ENCODE measurements around the gene CTNND2.

CTNND2 gene

GRCh38 chr5:11684607-11685006 is 219.6 kb downstream of the CTNND2 start:
- Histone ChIP-seq H3K36me3 (no peaks in the 10 kb centered on the region), H3K9me3 (ENCODE audit: severe bottlenecking) (no peaks in the 10 kb centered on the region), H3K27me3 (ENCODE audit: insufficient read depth, low read depth, severe bottlenecking) (no peaks in the 10 kb centered on the region), H3K27ac (no peak overlapping the region), H3K4me3 (ENCODE audit: low read depth, low read length) (no peak overlapping the region)
- TF ChIP-seq, protein P1, sequence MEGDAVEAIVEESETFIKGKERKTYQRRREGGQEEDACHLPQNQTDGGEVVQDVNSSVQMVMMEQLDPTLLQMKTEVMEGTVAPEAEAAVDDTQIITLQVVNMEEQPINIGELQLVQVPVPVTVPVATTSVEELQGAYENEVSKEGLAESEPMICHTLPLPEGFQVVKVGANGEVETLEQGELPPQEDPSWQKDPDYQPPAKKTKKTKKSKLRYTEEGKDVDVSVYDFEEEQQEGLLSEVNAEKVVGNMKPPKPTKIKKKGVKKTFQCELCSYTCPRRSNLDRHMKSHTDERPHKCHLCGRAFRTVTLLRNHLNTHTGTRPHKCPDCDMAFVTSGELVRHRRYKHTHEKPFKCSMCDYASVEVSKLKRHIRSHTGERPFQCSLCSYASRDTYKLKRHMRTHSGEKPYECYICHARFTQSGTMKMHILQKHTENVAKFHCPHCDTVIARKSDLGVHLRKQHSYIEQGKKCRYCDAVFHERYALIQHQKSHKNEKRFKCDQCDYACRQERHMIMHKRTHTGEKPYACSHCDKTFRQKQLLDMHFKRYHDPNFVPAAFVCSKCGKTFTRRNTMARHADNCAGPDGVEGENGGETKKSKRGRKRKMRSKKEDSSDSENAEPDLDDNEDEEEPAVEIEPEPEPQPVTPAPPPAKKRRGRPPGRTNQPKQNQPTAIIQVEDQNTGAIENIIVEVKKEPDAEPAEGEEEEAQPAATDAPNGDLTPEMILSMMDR (IDR thresholded peaks at IDR 0.05; ENCODE audit: low read depth, low read length): no peak
- no peak for DNase-seq

- Histone ChIP-seq H3K27me3 (ENCODE audit: insufficient read depth, low read depth, severe bottlenecking) (no peaks in the 10 kb centered on the region), H3K4me3 (ENCODE audit: low read depth, low read length) (no peak overlapping the region), H3K27ac (no peak overlapping the region), H3K36me3 (no peaks in the 10 kb centered on the region), H3K9me3 (ENCODE audit: severe bottlenecking) (no peaks in the 10 kb centered on the region)
- TF ChIP-seq, protein P1 (IDR thresholded peaks at IDR 0.05; ENCODE audit: low read depth, low read length): no peak
- no peak for DNase-seq
These were observed 220.6 kb downstream of the CTNND2 start for GRCh38 chr5:11683666-11684065.

DNA sequence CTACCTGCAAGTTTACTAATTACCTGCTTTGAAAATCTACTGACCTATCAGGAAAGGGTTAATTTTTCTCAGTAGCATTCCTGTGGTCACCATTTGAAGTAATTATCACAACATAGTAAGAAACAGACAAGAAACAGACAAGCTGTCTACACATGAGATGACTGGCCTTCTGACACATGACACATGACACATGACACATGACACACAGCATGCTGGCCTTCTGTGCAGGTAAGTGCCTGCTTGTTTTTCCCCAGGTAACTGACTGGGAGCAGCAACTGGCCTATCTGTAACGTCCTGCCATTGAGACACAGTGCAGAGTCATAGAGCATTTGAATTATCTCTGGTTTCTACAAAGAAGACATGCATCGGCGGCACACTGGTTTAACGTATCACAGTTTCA is 222.4 kb downstream of the CTNND2 start:
- no peak overlapping the region for H3K27ac ChIP-seq
- TF ChIP-seq, protein P1 (IDR thresholded peaks at IDR 0.05; ENCODE audit: low read depth, low read length): no peak
- no peaks in the 10 kb centered on the region for H3K36me3 ChIP-seq
- no peaks in the 10 kb centered on the region for H3K9me3 ChIP-seq (ENCODE audit: severe bottlenecking)
- DNase-seq: no peak
- no peak overlapping the region for H3K4me3 ChIP-seq (ENCODE audit: low read depth, low read length)
- no peaks in the 10 kb centered on the region for H3K27me3 ChIP-seq (ENCODE audit: insufficient read depth, low read depth, severe bottlenecking)

GRCh38 chr5:11679676-11680075 is 224.6 kb downstream of the CTNND2 start:
- no peaks in the 10 kb centered on the region for H3K27me3 ChIP-seq (ENCODE audit: insufficient read depth, low read depth, severe bottlenecking)
- no peak for DNase-seq
- no peaks in the 10 kb centered on the region for H3K36me3 ChIP-seq
- H3K4me3 ChIP-seq (ENCODE audit: low read depth, low read length): no peak overlapping the region
- H3K27ac ChIP-seq: no peak overlapping the region
- H3K9me3 ChIP-seq (ENCODE audit: severe bottlenecking): no peaks in the 10 kb centered on the region
- TF ChIP-seq, protein P1 (IDR thresholded peaks at IDR 0.05; ENCODE audit: low read depth, low read length): no peak

DNA sequence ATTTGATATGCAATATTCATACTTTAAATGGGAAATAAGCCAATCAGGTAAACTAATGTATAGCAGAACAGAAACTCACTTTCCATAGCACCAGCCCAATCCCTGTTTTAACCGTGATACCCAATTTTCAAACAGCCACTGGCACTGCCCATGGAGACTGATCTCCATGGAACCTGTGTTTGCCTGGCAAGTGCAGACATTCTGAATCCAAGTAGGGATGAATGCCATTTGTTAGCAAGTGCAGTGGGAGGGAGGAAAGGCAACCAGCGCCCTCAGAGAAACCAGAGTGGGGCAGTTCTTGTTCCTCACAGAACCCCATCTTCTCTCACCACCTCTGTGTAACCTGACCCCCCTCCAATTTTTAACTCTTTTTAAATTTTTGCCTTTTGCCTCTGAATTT is 229.1 kb downstream of the CTNND2 start:
- TF ChIP-seq, protein P1 (IDR thresholded peaks at IDR 0.05; ENCODE audit: low read depth, low read length): no peak
- no peaks in the 10 kb centered on the region for H3K36me3 ChIP-seq
- no peak for DNase-seq

DNA sequence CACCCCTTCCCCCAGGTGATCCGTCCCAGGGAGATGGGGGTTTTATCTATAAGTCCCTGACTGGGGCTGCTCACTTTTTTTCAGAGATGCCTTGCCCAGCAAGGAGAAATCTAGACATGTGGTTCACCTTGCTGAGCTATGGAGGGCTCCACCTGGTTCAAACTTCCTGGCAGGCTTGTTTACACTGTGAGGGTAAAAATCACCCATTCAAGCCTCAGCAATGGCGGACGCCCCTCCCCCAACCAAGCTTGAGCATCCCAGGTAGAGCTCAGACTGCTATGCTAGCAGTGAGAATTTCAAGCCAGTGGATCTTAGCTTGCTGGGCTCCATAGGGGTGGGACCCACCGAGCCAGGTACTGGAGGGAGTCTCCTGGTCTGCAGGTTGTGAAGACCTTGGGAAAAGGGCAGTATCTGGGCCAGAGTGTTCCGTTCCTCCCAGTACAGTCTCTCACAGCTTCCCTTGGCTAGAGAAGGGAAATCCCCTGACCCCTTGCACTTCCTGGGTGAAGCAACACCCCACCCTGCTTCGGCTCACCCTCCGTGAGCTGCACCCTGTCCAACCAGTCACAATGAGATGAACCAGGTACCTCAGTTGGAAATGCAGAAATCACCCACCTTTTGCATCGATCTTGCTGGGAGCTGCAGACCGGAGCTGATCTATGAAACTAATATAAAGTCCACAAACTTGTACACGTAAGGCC is 231.7 kb downstream of the CTNND2 start:
- no peak for DNase-seq
- TF ChIP-seq, protein P1 (IDR thresholded peaks at IDR 0.05; ENCODE audit: low read depth, low read length): no peak

More for the DNA sequence above, 229.1 kb downstream of the CTNND2 start:
- no peaks in the 10 kb centered on the region for H3K9me3 ChIP-seq (ENCODE audit: severe bottlenecking)
- H3K4me3 ChIP-seq (ENCODE audit: low read depth, low read length): no peak overlapping the region
- no peak overlapping the region for H3K27ac ChIP-seq
- no peaks in the 10 kb centered on the region for H3K27me3 ChIP-seq (ENCODE audit: insufficient read depth, low read depth, severe bottlenecking)

More for the DNA sequence above, 231.7 kb downstream of the CTNND2 start:
- H3K27ac ChIP-seq: no peak overlapping the region
- no peaks in the 10 kb centered on the region for H3K9me3 ChIP-seq (ENCODE audit: severe bottlenecking)
- H3K4me3 ChIP-seq (ENCODE audit: low read depth, low read length): no peak overlapping the region
- H3K36me3 ChIP-seq: no peaks in the 10 kb centered on the region
- no peaks in the 10 kb centered on the region for H3K27me3 ChIP-seq (ENCODE audit: insufficient read depth, low read depth, severe bottlenecking)
